WTC11 (cell line): ENCODE data around the gene COL20A1.

Source experiments
- CTCF ChIP-seq: fragments of 200-600 bp; IDR thresholded peaks from 2 replicates; pipeline ENCODE4 v1.8.0; 2022; ENCODE audit warnings: antibody characterized with exemption
- E2F4 ChIP-seq: sonication (generic); formaldehyde crosslinking; IDR thresholded peaks from 2 replicates; pipeline ENCODE4 v1.8.1; 2022; ENCODE audit warnings: low read depth, mild to moderate bottlenecking, moderate library complexity, missing genetic modification reagents, borderline replicate concordance
- ESRRA ChIP-seq: sonication (generic); formaldehyde crosslinking; IDR thresholded peaks from 2 replicates; pipeline ENCODE4 v1.8.1; 2022; ENCODE audit warnings: mild to moderate bottlenecking, missing genetic modification reagents, borderline replicate concordance
- FOXK1 ChIP-seq: sonication (generic); formaldehyde crosslinking; IDR thresholded peaks from 2 replicates; pipeline ENCODE4 v1.8.0; 2022; ENCODE audit warnings: mild to moderate bottlenecking, moderate library complexity, missing genetic modification reagents
- NFYB ChIP-seq: sonication (generic); formaldehyde crosslinking; conservative IDR thresholded peaks from 2 replicates; pipeline ENCODE4 v1.8.0; 2022; ENCODE audit warnings: low read depth, missing genetic modification reagents
- USF1 ChIP-seq: sonication (generic); formaldehyde crosslinking; IDR thresholded peaks from 2 replicates; pipeline ENCODE4 v1.8.0; 2022; ENCODE audit warnings: mild to moderate bottlenecking, missing genetic modification reagents
- ZBTB43 ChIP-seq: sonication (generic); formaldehyde crosslinking; IDR thresholded peaks from 2 replicates; pipeline ENCODE4 v1.8.1; 2023; ENCODE audit warnings: mild to moderate bottlenecking, missing genetic modification reagents

- TF ChIP-seq NFYB (CRISPR knock-in tag), result no peak
- TF ChIP-seq CTCF, result no peak
- no peak for TF ChIP-seq ESRRA (CRISPR knock-in tag)
- no peak for TF ChIP-seq ZBTB43
- TF ChIP-seq FOXK1 (CRISPR knock-in tag), result no peak
- TF ChIP-seq E2F4 (CRISPR knock-in tag), result no peak
- no peak for TF ChIP-seq USF1 (CRISPR knock-in tag)
Observed at GRCh38 chr20:63310265-63310991, 17.4 kb downstream of the COL20A1 start.
